T-helper 1 cell treated with Interleukin-12 subunit alpha and Interleukin-12 subunit beta and Interleukin-4 antibody, amounts not matched to agents 30 ng/mL and 1 ng/mL, for 36 hours (primary cell): ENCODE results near the gene OGDHL. TPM values are rescaled to one million over a fixed set of nuclear protein-coding genes. Genes with fewer than 3 reads are reported as not detected.

Experiments used
- intact Hi-C: fragments of 100-400 bp; cut with micrococcal nuclease; formaldehyde crosslinking; loops from one replicate; pipeline ENCODE4 v1.15.1; 2024
- total RNA-seq: library from RNA; stranded (reverse); gene quantifications from 2 replicates; pipeline ENCODE4 v1.2.3, GENCODE V29; 2022

Gene OGDHL
- total RNA-seq, 1 donor from 2014 or later = not detected

DNA sequence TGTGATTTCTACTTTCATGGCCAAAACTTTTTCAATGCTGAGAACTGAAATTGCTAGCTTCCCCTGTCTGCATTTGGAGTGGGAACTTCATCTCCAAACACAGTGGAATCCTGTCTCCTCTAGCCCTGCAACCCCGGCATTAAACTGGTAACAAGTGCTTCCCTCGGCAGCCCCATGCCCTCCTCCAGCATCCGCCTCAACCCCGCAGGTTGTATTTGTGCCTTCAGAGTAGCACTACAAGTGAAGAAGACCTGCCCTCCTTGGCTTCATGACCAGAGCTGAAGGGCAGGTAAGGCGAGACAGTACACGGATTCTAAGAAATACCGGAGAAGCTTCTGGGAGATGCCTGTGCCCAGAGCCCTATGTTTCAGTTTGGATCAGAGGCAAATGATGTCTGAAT is 65.8 kb downstream of the OGDHL start:
- intact Hi-C loops = no loop called here

DNA sequence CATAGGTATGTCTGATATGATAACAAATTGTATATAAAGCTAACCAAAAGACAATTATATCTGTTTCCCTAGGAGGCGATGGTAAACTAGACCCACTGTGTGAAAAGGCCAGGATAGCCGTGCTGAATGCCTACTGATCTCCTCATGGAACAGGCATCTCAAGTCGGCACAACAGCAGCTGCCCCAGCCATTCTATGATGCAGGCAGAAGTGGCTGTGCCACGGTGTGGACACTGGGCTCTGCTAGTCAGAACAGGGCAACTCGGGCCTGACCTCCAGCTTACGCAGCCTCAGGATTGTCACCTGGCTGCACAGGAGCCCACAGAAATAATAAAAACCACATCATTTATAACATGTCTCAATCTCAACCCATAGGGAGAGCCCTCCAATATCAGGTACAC is 67.7 kb downstream of the OGDHL start:
- intact Hi-C loops = no loop called here

DNA sequence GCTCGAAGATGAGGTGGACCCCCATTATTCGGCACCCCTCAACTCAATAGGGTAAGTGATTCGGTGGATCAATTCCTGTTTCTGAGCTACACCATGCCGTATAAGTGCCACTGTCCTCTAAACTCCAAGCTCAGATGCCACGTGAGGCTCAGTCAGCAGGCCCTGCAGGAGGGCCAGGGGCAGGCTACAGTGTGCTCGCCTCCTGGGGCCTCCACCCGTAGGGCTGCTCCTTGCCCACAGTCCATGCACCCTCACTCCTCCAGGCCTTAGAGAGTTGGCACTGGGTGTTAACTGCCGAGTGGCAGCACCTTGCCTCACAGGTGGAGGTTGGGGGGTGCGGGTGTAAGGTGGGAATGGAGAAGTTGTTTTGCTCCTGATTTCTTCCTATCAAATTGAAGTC is 70.5 kb downstream of the OGDHL start:
- intact Hi-C loops = no loop called here

DNA sequence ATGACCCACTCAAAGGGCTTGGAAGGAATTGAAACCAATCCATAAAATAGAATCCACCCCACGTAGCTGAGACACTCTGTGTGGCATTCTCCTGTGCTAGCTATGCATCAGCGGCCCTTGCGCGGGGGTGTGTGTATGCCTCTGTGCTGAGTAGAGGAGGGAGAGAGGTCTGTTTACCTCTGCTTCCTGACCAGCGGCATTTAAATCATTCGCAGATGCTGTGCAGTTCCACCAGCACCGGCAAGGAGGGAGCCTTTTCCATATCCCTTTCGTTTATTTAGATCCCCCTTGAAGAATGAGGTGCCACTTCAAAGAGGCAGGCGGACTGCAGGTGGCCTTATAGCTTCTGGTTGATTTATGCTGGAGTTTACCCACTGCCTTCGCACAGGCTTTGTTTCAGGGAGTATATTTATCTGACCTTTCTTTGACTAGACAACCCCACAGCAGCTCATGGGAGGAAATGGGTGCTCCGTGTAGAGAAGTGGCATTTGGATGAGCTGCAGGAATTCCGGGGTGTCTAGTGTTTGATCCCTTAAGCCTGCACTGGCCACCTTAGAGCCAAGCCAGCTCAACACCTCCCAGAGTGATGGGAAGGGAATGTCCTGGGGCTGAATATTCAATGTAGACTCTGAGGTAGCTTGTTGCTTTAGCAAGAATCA is 71.3 kb downstream of the OGDHL start:
- intact Hi-C loops = no loop called here

DNA sequence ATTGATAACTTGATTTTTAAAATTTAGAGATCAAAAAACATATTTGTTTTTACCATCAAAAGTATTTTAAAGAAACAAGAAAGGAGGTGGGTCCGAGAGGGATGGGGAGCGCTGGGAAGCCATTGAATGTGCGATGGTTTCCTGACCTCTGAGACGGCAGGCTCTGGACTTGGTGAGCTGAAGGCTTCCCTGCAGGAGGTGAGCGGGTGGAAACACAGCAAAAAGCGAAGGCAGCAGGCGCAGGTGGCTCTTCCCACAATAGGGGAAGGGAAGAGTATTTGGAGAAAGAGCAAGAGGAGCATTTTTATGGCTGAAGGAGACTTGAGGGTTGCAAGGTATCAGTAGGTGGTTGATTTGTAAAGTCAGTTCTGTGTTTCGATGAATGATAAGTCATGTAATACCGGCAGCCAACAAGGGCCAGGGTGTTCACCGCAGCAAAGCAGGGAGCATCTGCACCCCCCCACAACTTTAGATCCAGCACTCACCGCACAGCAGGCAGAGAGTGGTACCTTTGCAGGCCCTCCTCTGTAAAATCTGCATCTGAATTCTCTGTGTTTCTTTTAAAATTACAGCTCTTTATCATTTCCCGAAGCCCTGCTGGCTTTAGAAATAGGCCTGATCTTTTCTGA is 72.1 kb downstream of the OGDHL start:
- intact Hi-C loops = no loop called here

DNA sequence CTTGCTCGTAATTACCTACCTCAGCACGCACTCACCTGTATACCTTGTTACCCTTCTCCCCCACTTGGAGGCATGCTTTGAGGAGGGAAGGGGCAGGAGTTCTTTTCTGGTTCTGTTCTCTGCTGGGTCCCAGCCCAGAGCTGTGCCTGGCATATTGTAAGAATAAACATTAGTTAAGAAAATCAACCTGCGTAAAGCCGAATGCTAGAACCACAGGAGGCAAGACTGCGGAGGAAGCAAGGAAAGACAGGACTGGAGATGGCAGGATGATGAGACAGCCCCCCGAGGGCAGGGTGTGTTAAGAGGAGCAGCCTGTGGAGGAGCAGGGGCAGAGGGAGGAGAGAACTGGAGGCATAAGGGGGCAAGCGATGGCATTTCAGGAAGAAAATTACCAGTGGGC is 73.2 kb downstream of the OGDHL start:
- intact Hi-C loops = no loop called here

DNA sequence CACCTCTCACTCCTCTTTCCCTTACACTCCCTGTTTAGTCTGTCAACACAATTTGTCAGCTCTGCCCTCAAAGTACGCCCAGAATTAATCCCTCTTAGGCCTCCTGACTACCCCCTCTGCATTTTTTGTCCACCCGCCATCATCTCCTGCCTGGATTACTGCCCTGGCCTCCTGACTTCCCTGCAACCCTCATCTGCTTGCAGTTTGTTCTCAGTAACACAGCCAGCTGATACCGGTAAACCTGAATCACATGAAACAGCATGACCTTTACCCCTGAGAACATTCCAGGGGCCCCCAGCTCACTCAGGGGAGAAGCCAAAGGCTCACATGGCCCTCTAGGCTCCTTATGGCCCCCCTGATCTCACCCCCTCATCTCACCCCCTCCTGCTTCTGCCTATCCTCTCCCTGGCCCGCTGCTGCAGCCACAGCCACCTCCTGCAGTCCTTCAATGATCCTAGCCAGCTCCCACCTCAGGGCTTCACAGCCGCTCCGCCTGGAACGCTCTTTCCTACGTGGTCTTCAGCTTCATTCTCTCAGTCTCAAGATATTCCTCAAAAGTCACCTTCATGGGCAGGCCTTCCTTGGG is 73.8 kb downstream of the OGDHL start:
- intact Hi-C loops = no loop called here

DNA sequence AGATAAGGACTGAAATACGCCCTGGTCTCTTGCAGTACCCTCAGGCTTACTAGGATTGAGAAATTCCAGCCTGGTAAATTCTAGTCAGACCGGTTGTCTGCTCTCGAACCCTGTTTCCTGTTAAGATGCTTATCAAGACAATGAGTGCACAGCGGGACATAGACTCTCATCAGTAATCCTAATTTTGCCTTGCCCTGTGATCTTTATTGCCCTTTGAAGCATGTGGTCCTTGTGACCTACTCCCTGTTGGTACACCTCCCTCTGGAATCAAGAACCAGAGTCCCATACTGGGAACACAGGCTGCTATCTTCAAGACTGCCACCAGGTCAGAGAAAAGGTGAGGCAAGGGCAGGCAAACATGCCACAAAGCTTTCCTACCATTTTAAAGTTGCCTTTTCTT is 75.5 kb downstream of the OGDHL start:
- intact Hi-C loops = no loop called here

Other genes with a start within 250 kb of the OGDHL start
- gene ERCC6, start 223.2 kb downstream of the OGDHL start, total RNA-seq = 21.0 and 21.5 TPM in 2 replicates
- gene SLC18A3, start 152.0 kb downstream of the OGDHL start, total RNA-seq = not detected in 2 replicates
- not detected in 2 replicates for gene CHAT, start 148.3 kb downstream of the OGDHL start, total RNA-seq
- not detected in 2 replicates for gene C10orf53, start 82.7 kb downstream of the OGDHL start, total RNA-seq
- gene PARG, start 179.7 kb upstream of the OGDHL start, total RNA-seq = 33.2 and 33.3 TPM in 2 replicates
- gene TIMM23B, start 179.7 kb upstream of the OGDHL start, total RNA-seq = 21.8 and 23.5 TPM in 2 replicates
- gene AGAP6, start 226.1 kb upstream of the OGDHL start, total RNA-seq = 20.9 TPM in 2 replicates